HepG2 (cell line): ENCODE measurements around the gene RPS17. TPM values are rescaled to one million over a fixed set of nuclear protein-coding genes. Genes with fewer than 3 reads are reported as not detected.

Source experiments
- ATF5 ChIP-seq: sonication (generic); formaldehyde crosslinking; IDR thresholded peaks from 2 replicates; pipeline ENCODE4 v1.4.0; 2020; ENCODE audit warnings: mild to moderate bottlenecking, low read depth, missing genetic modification reagents
- BRD4 ChIP-seq: sonication (generic); formaldehyde crosslinking; IDR thresholded peaks from 2 replicates; pipeline ENCODE4 v1.4.0; 2020; ENCODE audit warnings: missing genetic modification reagents
- CHD4 ChIP-seq: fragments of 200-600 bp; sonication (generic); IDR thresholded peaks from 2 replicates; pipeline ENCODE4 v1.7.0; 2017; ENCODE audit warnings: mild to moderate bottlenecking, low read length, borderline replicate concordance
- DR1 ChIP-seq: sonication (generic); formaldehyde crosslinking; IDR thresholded peaks from 2 replicates; pipeline ENCODE4 v1.8.0; 2021; ENCODE audit warnings: mild to moderate bottlenecking, missing genetic modification reagents, inconsistent platforms
- ESRRA ChIP-seq: sonication (generic); formaldehyde crosslinking; IDR thresholded peaks from 2 replicates; pipeline ENCODE4 v1.5.1; 2020; ENCODE audit warnings: mild to moderate bottlenecking, low read depth, missing genetic modification reagents
- ETV6 ChIP-seq: sonication (generic); formaldehyde crosslinking; conservative IDR thresholded peaks from 2 replicates; pipeline ENCODE4 v1.4.0; 2020; ENCODE audit warnings: missing genetic modification reagents
- GZF1 ChIP-seq: sonication (generic); formaldehyde crosslinking; IDR thresholded peaks from 2 replicates; pipeline ENCODE4 v1.5.1; 2020; ENCODE audit warnings: mild to moderate bottlenecking, missing genetic modification reagents
- HDAC1 ChIP-seq: sonication (generic); formaldehyde crosslinking; IDR thresholded peaks from 2 replicates; pipeline ENCODE4 v1.5.1; 2020; ENCODE audit warnings: mild to moderate bottlenecking, missing genetic modification reagents
- HNF4G ChIP-seq, 2 experiments: sonication (generic) in 1 of 2; formaldehyde crosslinking in 1 of 2; IDR thresholded peaks; 2 replicates each; pipeline versions ENCODE4 v1.4.0 to v1.6.1; 2011 to 2020; ENCODE audit warnings: borderline replicate concordance in 2 of 2, low read depth in 2 of 2, mild to moderate bottlenecking in 2 of 2, low read length in 1 of 2, missing genetic modification reagents in 1 of 2, moderate library complexity in 1 of 2
- MAZ ChIP-seq, 2 experiments: sonication (generic) in 1 of 2; formaldehyde crosslinking in 1 of 2; IDR thresholded peaks; 2 replicates each; pipeline versions ENCODE4 v1.5.0 to v1.6.1; 2012 to 2020; ENCODE audit warnings: low read depth in 2 of 2, mild to moderate bottlenecking in 2 of 2, borderline replicate concordance in 1 of 2, improper control_type of control experiment in 1 of 2, low read length in 1 of 2, missing genetic modification reagents in 1 of 2, moderate library complexity in 1 of 2
- NFE2L2 ChIP-seq: fragments of 150-350 bp; IDR thresholded peaks from 2 replicates; pipeline ENCODE4 v1.6.1; 2014; ENCODE audit warnings: low read length
- NFIB ChIP-seq: sonication (generic); formaldehyde crosslinking; IDR thresholded peaks from 2 replicates; pipeline ENCODE4 v1.9.0; 2021; ENCODE audit warnings: missing genetic modification reagents, mild to moderate bottlenecking, borderline replicate concordance
- NFRKB ChIP-seq: fragments of 450-650 bp; IDR thresholded peaks from 2 replicates; pipeline ENCODE4 v1.6.1; 2017
- SAFB2 ChIP-seq: sonication (generic); formaldehyde crosslinking; IDR thresholded peaks from 2 replicates; pipeline ENCODE4 v1.5.1; 2020; ENCODE audit warnings: missing genetic modification reagents, low read depth, mild to moderate bottlenecking, borderline replicate concordance
- SP5 ChIP-seq: IDR thresholded peaks from 2 replicates; pipeline ENCODE4 v1.6.1; 2016; ENCODE audit warnings: low read depth, borderline replicate concordance
- ZBTB10 ChIP-seq: sonication (generic); formaldehyde crosslinking; IDR thresholded peaks from 2 replicates; pipeline ENCODE4 v1.4.0; 2020; ENCODE audit warnings: missing genetic modification reagents, borderline replicate concordance
- ZFAT ChIP-seq: sonication (generic); formaldehyde crosslinking; conservative IDR thresholded peaks from 2 replicates; pipeline ENCODE4 v1.8.1; 2023; ENCODE audit warnings: missing genetic modification reagents, inconsistent platforms
- ZFP36 ChIP-seq: fragments of 150-350 bp; IDR thresholded peaks from 2 replicates; pipeline ENCODE4 v1.6.1; 2018; ENCODE audit warnings: borderline replicate concordance, low read length, low read depth; ENCODE audit not compliant: partially characterized antibody
- ZFP36L2 ChIP-seq: sonication (generic); formaldehyde crosslinking; IDR thresholded peaks from 2 replicates; pipeline ENCODE4 v1.4.0; 2020; ENCODE audit warnings: missing genetic modification reagents
- ZNF160 ChIP-seq: sonication (generic); formaldehyde crosslinking; IDR thresholded peaks from 2 replicates; pipeline ENCODE4 v1.8.0; 2022; ENCODE audit warnings: mild to moderate bottlenecking, inconsistent platforms, missing genetic modification reagents
- ZNF235 ChIP-seq: sonication (generic); formaldehyde crosslinking; IDR thresholded peaks from 2 replicates; pipeline ENCODE4 v1.8.1; 2023; ENCODE audit warnings: mild to moderate bottlenecking, missing genetic modification reagents, borderline replicate concordance
- ZNF33A ChIP-seq: sonication (generic); formaldehyde crosslinking; IDR thresholded peaks from 2 replicates; pipeline ENCODE4 v1.5.1; 2020; ENCODE audit warnings: missing genetic modification reagents, mild to moderate bottlenecking, moderate library complexity, borderline replicate concordance
- ZNF382 ChIP-seq: sonication (generic); formaldehyde crosslinking; IDR thresholded peaks from 2 replicates; pipeline ENCODE4 v1.5.0; 2020; ENCODE audit warnings: missing genetic modification reagents, mild to moderate bottlenecking, borderline replicate concordance
- ZNF547 ChIP-seq: sonication (generic); formaldehyde crosslinking; IDR thresholded peaks from 2 replicates; pipeline ENCODE4 v1.5.1; 2020; ENCODE audit warnings: mild to moderate bottlenecking, missing genetic modification reagents
- ZSCAN9 ChIP-seq: IDR thresholded peaks from 2 replicates; pipeline ENCODE4 v1.6.1; 2016; ENCODE audit warnings: borderline replicate concordance
- polyA plus RNA-seq, 8 experiments: library from polyadenylated mRNA; depleted of rRNA in 3 of 8; stranded (reverse) in 7 of 8; unstranded in 1 of 8; fragments of >200 nt; fragmentation: Illumina TruSeq in 4 of 8; extraction: Trizol in 4 of 8; gene quantifications; 2 replicates each; pipeline versions ENCODE4 v1.2.1 to v1.2.3, GENCODE V29; 2011 to 2016; ENCODE audit warnings: low read depth in 4 of 8, missing spikeins in 1 of 8, mixed read lengths in 1 of 8; ENCODE audit not compliant: insufficient read depth in 1 of 8
- total RNA-seq, 5 experiments: library from RNA; depleted of rRNA; stranded (reverse); fragments of >200 nt; fragmentation: Illumina TruSeq; extraction: Trizol; gene quantifications; 2 replicates each; pipeline ENCODE4 v1.2.3, GENCODE V29; 2016; ENCODE audit warnings: low read depth in 1 of 5

Gene RPS17
- total and polyA plus RNA-seq, 2 of the 13 experiments (the other 11 are each of a cell fraction or from before 2014, with no cell fraction given) = 2,570 to 5,021 TPM

- peak; percentile 81; the same call in 1 of the 2 replicates for TF ChIP-seq ZNF235 (CRISPR knock-in tag)
- TF ChIP-seq ETV6 (CRISPR knock-in tag) = no peak
- peak; percentile 38; the same call in 1 of the 2 replicates for TF ChIP-seq ZSCAN9 (CRISPR knock-in tag)
- no peak for TF ChIP-seq ZNF382
- TF ChIP-seq ATF5 (CRISPR knock-in tag) = peak; percentile 65; the same call in 1 of the 2 replicates
- no peak for TF ChIP-seq NFRKB
- no peak for TF ChIP-seq NFIB (CRISPR knock-in tag)
- peak; percentile 36; the same call in 1 of the 2 replicates for TF ChIP-seq BRD4 (CRISPR knock-in tag)
- TF ChIP-seq GZF1 (CRISPR knock-in tag) = no peak; the same call in 1 of the 2 replicates
- 0 out of 2 replicates have a peak, but pooled peaks have one; percentile 58 for TF ChIP-seq ZNF33A (CRISPR knock-in tag)
- peak; percentile 92 for TF ChIP-seq ZNF160 (CRISPR knock-in tag)
- no peak for TF ChIP-seq NFE2L2
- TF ChIP-seq ESRRA (CRISPR knock-in tag) = 0 out of 2 replicates have a peak, but pooled peaks have one; percentile 15
- TF ChIP-seq HNF4G (IDR thresholded peaks at IDR 0.05; ENCODE audit: borderline replicate concordance, low read depth, low read length) = 0 out of 2 replicates have a peak, but pooled peaks have one; percentile 18
- no peak for TF ChIP-seq HNF4G (CRISPR knock-in tag; IDR thresholded peaks at IDR 0.05; ENCODE audit: borderline replicate concordance, low read depth)
- peak; percentile 90; the same call in 1 of the 2 replicates for TF ChIP-seq MAZ (IDR thresholded peaks at IDR 0.05; ENCODE audit: borderline replicate concordance, low read depth, low read length)
- peak; percentile 73; the same call in 1 of the 2 replicates for TF ChIP-seq MAZ (CRISPR knock-in tag; IDR thresholded peaks at IDR 0.05; ENCODE audit: low read depth)
- peak; percentile 95 for TF ChIP-seq DR1 (CRISPR knock-in tag)
- TF ChIP-seq HDAC1 = peak; percentile 80
- TF ChIP-seq ZFAT (CRISPR knock-in tag) = peak; percentile 80; the same call in 1 of the 2 replicates
- peak; percentile 90; the same call in 1 of the 2 replicates for TF ChIP-seq SAFB2 (CRISPR knock-in tag)
- no peak; the same call in 1 of the 2 replicates for TF ChIP-seq ZFP36L2
- peak; percentile 84 for TF ChIP-seq SP5 (CRISPR knock-in tag)
- TF ChIP-seq ZFP36 = no peak
- no peak for TF ChIP-seq CHD4
- TF ChIP-seq ZNF547 = peak; percentile 78
- TF ChIP-seq ZBTB10 (CRISPR knock-in tag) = peak; percentile 42; the same call in 1 of the 2 replicates
Measured at GRCh38 chr15:82540055-82540983, at the start of gene RPS17 (continued).
